GM12878 (cell line): ENCODE measurements around the gene NRM. TPM values are rescaled to one million over a fixed set of nuclear protein-coding genes. Genes with fewer than 3 reads are reported as not detected.

Experiments
- ATAC-seq: fragments of 200-7000 bp; cut with Tn5 transposase; 3 replicates; pipeline ENCODE4 v1.9.1; 2020; ENCODE audit warnings: mild to moderate bottlenecking, moderate library complexity
- BruUV-seq: library from RNA; stranded (reverse); fragments of 400-500 nt; replicated peaks from 2 replicates; lab custom pipeline; 2021; lab: Mats Ljungman, UMichigan
- CTCF ChIA-PET: fragments of 300-600 bp; sonication (Branson Sonifier 250); formaldehyde crosslinking; extraction: SDS; loops from one replicate; lab custom pipeline; 2021; ENCODE audit warnings: inconsistent platforms; lab: Yijun Ruan, JAX
- POLR2A ChIA-PET: fragments of 350-600 bp; formaldehyde crosslinking; extraction: SDS; loops from one replicate; lab custom pipeline; 2021; ENCODE audit warnings: inconsistent platforms; lab: Charles Lee
- RAD21 ChIA-PET: fragments of 300-600 bp; sonication (Branson Sonifier 250); formaldehyde crosslinking; loops from one replicate; lab custom pipeline; 2023; ENCODE audit warnings: antibody characterized with exemption; ENCODE audit not compliant: unreplicated experiment; lab: Charles Lee
- SMC1A ChIA-PET: fragments of 300-600 bp; sonication (Branson Sonifier 250); formaldehyde crosslinking; loops from one replicate; lab custom pipeline; 2023; ENCODE audit not compliant: unreplicated experiment, uncharacterized antibody; lab: Charles Lee
- DNase-seq: peaks from one replicate; pipeline ENCODE4 v3.0.0-alpha.2; 2011; ENCODE audit warnings: low read depth, low spot score
- FAIRE-seq: peaks from 3 replicates; lab custom pipeline; 2011; peaks lifted over from hg19 to GRCh38; lab: Jason Lieb, UNC
- H2AFZ ChIP-seq: 2 replicates; pipeline ENCODE4 v1.6.0; 2011; ENCODE audit warnings: low read depth, low read length, control low read depth; ENCODE audit not compliant: control insufficient read depth
- H3K27ac ChIP-seq: 2 replicates; pipeline ENCODE4 v1.5.1; 2011; ENCODE audit warnings: control low read depth; ENCODE audit not compliant: control insufficient read depth, insufficient read depth
- H3K27me3 ChIP-seq, 2 experiments: replicated peaks in 1 of 2; 2 replicates each; pipeline versions ENCODE4 v1.6.0 to v1.6.1; 2011; ENCODE audit warnings: low read length in 1 of 2; ENCODE audit not compliant: control insufficient read depth in 2 of 2, insufficient read depth in 2 of 2
- H3K36me3 ChIP-seq, 2 experiments: 2 replicates each; pipeline ENCODE4 v1.5.1; 2011; ENCODE audit warnings: low read length in 1 of 2; ENCODE audit not compliant: control insufficient read depth in 2 of 2, insufficient read depth in 2 of 2
- H3K4me1 ChIP-seq: 2 replicates; pipeline ENCODE4 v1.6.1; 2011; ENCODE audit warnings: mild to moderate bottlenecking, low read length, moderate library complexity, mixed read lengths; ENCODE audit not compliant: control insufficient read depth, insufficient read depth
- H3K4me2 ChIP-seq: 2 replicates; pipeline ENCODE4 v1.6.0; 2011; ENCODE audit warnings: control low read depth; ENCODE audit not compliant: control insufficient read depth, insufficient read depth
- H3K4me3 ChIP-seq: fragments of 200-600 bp; sonication (generic); 2 replicates; pipeline ENCODE4 v1.5.1; 2016
- H3K79me2 ChIP-seq: 2 replicates; pipeline ENCODE4 v1.6.0; 2011; ENCODE audit warnings: low read length; ENCODE audit not compliant: control insufficient read depth, insufficient read depth
- H3K9ac ChIP-seq: 2 replicates; pipeline ENCODE4 v1.8.0; 2011; ENCODE audit warnings: low read length, control low read depth, mixed read lengths; ENCODE audit not compliant: control insufficient read depth, insufficient read depth
- H3K9me3 ChIP-seq: replicated peaks from 3 replicates; pipeline ENCODE4 v1.5.1; 2011; ENCODE audit warnings: mild to moderate bottlenecking, low read length; ENCODE audit not compliant: control insufficient read depth, insufficient read depth
- H4K20me1 ChIP-seq: 2 replicates; pipeline ENCODE4 v1.6.0; 2011; ENCODE audit not compliant: control insufficient read depth, insufficient read depth
- EGR1 ChIP-seq, 2 experiments: IDR thresholded peaks; 1 replicate in 1 of 2; 2 replicates in 1 of 2; pipeline ENCODE4 v1.6.1; 2011 to 2012; ENCODE audit warnings: low read depth in 2 of 2, low read length in 2 of 2, borderline replicate concordance in 1 of 2, mild to moderate bottlenecking in 1 of 2, moderate library complexity in 1 of 2
- HCFC1 ChIP-seq: fragments of 150-350 bp; IDR thresholded peaks from 2 replicates; pipeline ENCODE4 v1.6.1; 2014; ENCODE audit warnings: low read length
- NFIC ChIP-seq: IDR thresholded peaks from 2 replicates; pipeline ENCODE4 v1.6.1; 2012; ENCODE audit warnings: low read depth, mild to moderate bottlenecking, inconsistent platforms, low read length, moderate library complexity
- NR2C2 ChIP-seq: IDR thresholded peaks from 2 replicates; pipeline ENCODE4 v1.6.1; 2011; ENCODE audit warnings: borderline replicate concordance, low read depth; ENCODE audit not compliant: control insufficient read depth, insufficient read length
- RCOR1 ChIP-seq: conservative IDR thresholded peaks from 2 replicates; pipeline ENCODE4 v1.6.1; 2012; ENCODE audit warnings: low read depth, low read length, improper control_type of control experiment
- SMAD5 ChIP-seq: IDR thresholded peaks from 2 replicates; pipeline ENCODE4 v1.6.1; 2016; ENCODE audit warnings: antibody characterized with exemption, low read depth
- SMC3 ChIP-seq: IDR thresholded peaks from 2 replicates; pipeline ENCODE4 v1.6.1; 2011; ENCODE audit warnings: low read length, improper control_type of control experiment, borderline replicate concordance
- SPI1 ChIP-seq: IDR thresholded peaks from 2 replicates; pipeline ENCODE4 v1.6.1; 2011; ENCODE audit warnings: low read depth, mild to moderate bottlenecking, low read length, moderate library complexity, borderline replicate concordance; ENCODE audit not compliant: insufficient read depth
- TCF12 ChIP-seq: IDR thresholded peaks from 2 replicates; pipeline ENCODE4 v1.6.1; 2011; ENCODE audit warnings: low read depth, mild to moderate bottlenecking, low read length
- WRNIP1 ChIP-seq: IDR thresholded peaks from 2 replicates; pipeline ENCODE4 v1.6.1; 2011; ENCODE audit warnings: low read depth, low read length, improper control_type of control experiment, borderline replicate concordance
- ZNF217 ChIP-seq: fragments of 450-650 bp; IDR thresholded peaks from 2 replicates; pipeline ENCODE4 v1.6.1; 2017; ENCODE audit warnings: antibody characterized with exemption, mild to moderate bottlenecking
- WGBS: methylation state at CpG from one replicate; pipeline ENCODE4 v1.1.6; 2016; ENCODE audit warnings: low lambda C conversion rate; ENCODE audit not compliant: insufficient replicate concordance, insufficient coverage; ENCODE audit errors: missing lambda C conversion rate; 5-methylcytosine and 5-hydroxymethylcytosine counted together
- in situ Hi-C: fragments of 300-500 bp; cut with MboI; formaldehyde crosslinking; loops from 9 replicates; pipeline ENCODE4 v1.14.3; 2018; ENCODE audit warnings: mixed read lengths
- intact Hi-C: fragments of 100-400 bp; cut with micrococcal nuclease; formaldehyde crosslinking; loops from one replicate; pipeline ENCODE4 v1.14.2; 2022; ENCODE audit not compliant: unreplicated experiment
- polyA plus RNA-seq, 11 experiments: library from polyadenylated mRNA; depleted of rRNA in 4 of 11; unstranded in 6 of 11; stranded (reverse) in 5 of 11; fragments of >200 nt; fragmentation: Nextera tagmentation in 4 of 11; fragmentation: Illumina TruSeq in 1 of 11; extraction: Ambion mirVana in 4 of 11; extraction: Trizol in 1 of 11; gene quantifications; 1 replicate in 1 of 11; 2 replicates in 10 of 11; pipeline versions ENCODE4 v1.2.1 to v1.2.3, GENCODE V29; 2011 to 2016; ENCODE audit warnings: inconsistent platforms in 2 of 11, missing spikeins in 2 of 11, low read depth in 1 of 11
- total RNA-seq, 4 experiments: library from RNA; depleted of rRNA in 3 of 4; stranded (reverse); fragments of >200 nt in 3 of 4; fragmentation: Illumina TruSeq in 1 of 4; extraction: Trizol in 1 of 4; gene quantifications; 2 replicates each; pipeline versions ENCODE4 v1.2.1 to v1.2.3, GENCODE V29; 2013 to 2021
- TF ChIP-seq, protein P1 (sequence below): IDR thresholded peaks from 2 replicates; pipeline ENCODE4 v1.6.1; 2012; ENCODE audit warnings: low read depth, low read length, improper control_type of control experiment
- TF ChIP-seq, protein P2 (sequence below): IDR thresholded peaks from 2 replicates; pipeline ENCODE4 v1.6.1; 2012; ENCODE audit warnings: mild to moderate bottlenecking, low read depth, low read length

The NRM gene
- total and polyA plus RNA-seq, 10 of the 15 experiments (the other 5 are each of a cell fraction or from before 2014, with no cell fraction given), result 15.4 to 46.7 (median 29.0) TPM

DNA sequence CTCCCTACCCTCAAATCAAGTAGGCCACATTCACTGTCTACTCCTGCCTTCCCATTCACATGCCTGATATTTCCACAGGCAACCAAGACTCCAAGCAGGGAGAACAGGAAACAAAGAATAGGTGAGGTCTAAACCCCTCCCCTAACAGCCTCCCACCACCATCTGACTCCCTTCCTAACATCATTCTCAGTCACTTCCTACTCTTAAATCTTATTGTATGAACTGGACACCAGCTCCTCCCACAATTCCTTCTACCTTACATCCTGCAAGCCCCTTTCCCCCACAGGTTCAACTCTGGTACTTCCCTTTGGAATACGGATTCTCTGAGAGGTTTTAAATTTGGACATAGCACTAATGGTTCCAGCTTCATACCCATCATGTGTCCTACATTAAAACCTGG, 44.8 kb downstream of the NRM start:
- H3K4me1 ChIP-seq, result peaks cover 2% of the 10 kb centered on the region; the same call in 1 of the 2 replicates
- no peak overlapping the region for H2AFZ ChIP-seq
- H3K4me2 ChIP-seq, result no peak overlapping the region; the same call in 1 of the 2 replicates
- no peaks in the 10 kb centered on the region for H4K20me1 ChIP-seq
- ChIA-PET POLR2A (interaction anchor here (0.7 to 1.2 kb wide), 3 partner anchors 28 to 438 kb away, joined by 6 to 7 read pairs (median 7); partner anchors contain the start of genes MRPS18B and PPP1R10), RAD21 (interaction anchor here (0.5 to 0.8 kb wide), 3 partner anchors 31 to 38 kb away, joined by 3 read pairs; no protein-coding TSS in a partner anchor), CTCF (interaction anchor here (0.6 to 1.2 kb wide), 4 partner anchors 20 to 159 kb away, joined by 3 to 6 read pairs (median 4); partner anchors contain the start of gene DHX16), SMC1A (interaction anchor here (0.7 to 1.6 kb wide), 3 partner anchors 28 to 31 kb away, joined by 3 to 5 read pairs (median 4); no protein-coding TSS in a partner anchor)
- DNase-seq (no peak), ATAC-seq (no peak), FAIRE-seq (no peak)
- in situ Hi-C loops, result no loop called here
- no peaks in the 10 kb centered on the region for H3K27me3 ChIP-seq
- H3K4me3 ChIP-seq, result no peak overlapping the region
- intact Hi-C loops, result loop anchor here (2.0 kb wide), 1 partner anchor 27 kb away; the partner anchor contains the start of gene DHX16
- BruUV-seq, result no TSS peak
- no peaks in the 10 kb centered on the region for H3K9me3 ChIP-seq
- no peak overlapping the region for H3K9ac ChIP-seq
- WGBS, result 100% methylated on average over 1 of the region's 1 CpG
- TF ChIP-seq SPI1, result no peak
- TF ChIP-seq EGR1 (IDR thresholded peaks at IDR 0.05; ENCODE audit: borderline replicate concordance in 1 of 2, low read depth in 2 of 2, low read length in 2 of 2), result no peak
- TF ChIP-seq NFIC, result no peak
- no peak for TF ChIP-seq TCF12
- TF ChIP-seq, protein P1, sequence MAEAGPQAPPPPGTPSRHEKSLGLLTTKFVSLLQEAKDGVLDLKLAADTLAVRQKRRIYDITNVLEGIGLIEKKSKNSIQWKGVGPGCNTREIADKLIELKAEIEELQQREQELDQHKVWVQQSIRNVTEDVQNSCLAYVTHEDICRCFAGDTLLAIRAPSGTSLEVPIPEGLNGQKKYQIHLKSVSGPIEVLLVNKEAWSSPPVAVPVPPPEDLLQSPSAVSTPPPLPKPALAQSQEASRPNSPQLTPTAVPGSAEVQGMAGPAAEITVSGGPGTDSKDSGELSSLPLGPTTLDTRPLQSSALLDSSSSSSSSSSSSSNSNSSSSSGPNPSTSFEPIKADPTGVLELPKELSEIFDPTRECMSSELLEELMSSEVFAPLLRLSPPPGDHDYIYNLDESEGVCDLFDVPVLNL, result no peak
- TF ChIP-seq HCFC1, result no peak
- TF ChIP-seq SMC3, result no peak
- TF ChIP-seq RCOR1, result no peak
- no peak for TF ChIP-seq NR2C2
- TF ChIP-seq WRNIP1, result no peak
- TF ChIP-seq SMAD5, result no peak
- TF ChIP-seq, protein P2, sequence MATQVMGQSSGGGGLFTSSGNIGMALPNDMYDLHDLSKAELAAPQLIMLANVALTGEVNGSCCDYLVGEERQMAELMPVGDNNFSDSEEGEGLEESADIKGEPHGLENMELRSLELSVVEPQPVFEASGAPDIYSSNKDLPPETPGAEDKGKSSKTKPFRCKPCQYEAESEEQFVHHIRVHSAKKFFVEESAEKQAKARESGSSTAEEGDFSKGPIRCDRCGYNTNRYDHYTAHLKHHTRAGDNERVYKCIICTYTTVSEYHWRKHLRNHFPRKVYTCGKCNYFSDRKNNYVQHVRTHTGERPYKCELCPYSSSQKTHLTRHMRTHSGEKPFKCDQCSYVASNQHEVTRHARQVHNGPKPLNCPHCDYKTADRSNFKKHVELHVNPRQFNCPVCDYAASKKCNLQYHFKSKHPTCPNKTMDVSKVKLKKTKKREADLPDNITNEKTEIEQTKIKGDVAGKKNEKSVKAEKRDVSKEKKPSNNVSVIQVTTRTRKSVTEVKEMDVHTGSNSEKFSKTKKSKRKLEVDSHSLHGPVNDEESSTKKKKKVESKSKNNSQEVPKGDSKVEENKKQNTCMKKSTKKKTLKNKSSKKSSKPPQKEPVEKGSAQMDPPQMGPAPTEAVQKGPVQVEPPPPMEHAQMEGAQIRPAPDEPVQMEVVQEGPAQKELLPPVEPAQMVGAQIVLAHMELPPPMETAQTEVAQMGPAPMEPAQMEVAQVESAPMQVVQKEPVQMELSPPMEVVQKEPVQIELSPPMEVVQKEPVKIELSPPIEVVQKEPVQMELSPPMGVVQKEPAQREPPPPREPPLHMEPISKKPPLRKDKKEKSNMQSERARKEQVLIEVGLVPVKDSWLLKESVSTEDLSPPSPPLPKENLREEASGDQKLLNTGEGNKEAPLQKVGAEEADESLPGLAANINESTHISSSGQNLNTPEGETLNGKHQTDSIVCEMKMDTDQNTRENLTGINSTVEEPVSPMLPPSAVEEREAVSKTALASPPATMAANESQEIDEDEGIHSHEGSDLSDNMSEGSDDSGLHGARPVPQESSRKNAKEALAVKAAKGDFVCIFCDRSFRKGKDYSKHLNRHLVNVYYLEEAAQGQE, result no peak
- no peak for TF ChIP-seq ZNF217
- H3K36me3 ChIP-seq, result no peaks in the 10 kb centered on the region; a peak in 2 of 4 replicates
- H3K27ac ChIP-seq, result no peak overlapping the region
- peaks cover 16% of the 10 kb centered on the region for H3K79me2 ChIP-seq
